ENCODE results near the gene PSMA8.

- TF ChIP-seq TAF1 (IDR thresholded peaks at IDR 0.05; ENCODE audit: low read depth, low read length) (no peak), POLR2A (IDR thresholded peaks at IDR 0.05; ENCODE audit: low read depth, low read length) (no peak), POU2F2 (IDR thresholded peaks at IDR 0.05; ENCODE audit: low read depth, low read length) (no peak)
Observed at GRCh38 chr18:26159353-26159752, 25.7 kb downstream of the PSMA8 start.

Measured in GM12891 (cell line).